IMR-90 (cell line): ENCODE measurements around the gene LRRC56.

ENCODE experiments used
- BHLHE40 ChIP-seq: fragments of 150-350 bp; IDR thresholded peaks from 2 replicates; pipeline ENCODE4 v1.6.1; 2016; ENCODE audit warnings: mild to moderate bottlenecking, low read depth, low read length
- CHD1 ChIP-seq: IDR thresholded peaks from 2 replicates; pipeline ENCODE4 v1.6.1; 2012; ENCODE audit warnings: low read depth, low read length, improper control_type of control experiment
- MAFK ChIP-seq: IDR thresholded peaks from 2 replicates; pipeline ENCODE4 v1.6.1; 2012; ENCODE audit warnings: low read depth, low read length, improper control_type of control experiment
- MXI1 ChIP-seq: IDR thresholded peaks from 2 replicates; pipeline ENCODE4 v1.6.1; 2012; ENCODE audit warnings: low read depth, mild to moderate bottlenecking, low read length, moderate library complexity, borderline replicate concordance
- POLR2A ChIP-seq: IDR thresholded peaks from 2 replicates; pipeline ENCODE4 v1.6.1; 2012; ENCODE audit warnings: mild to moderate bottlenecking, low read depth, low read length
- RAD21 ChIP-seq: IDR thresholded peaks from 2 replicates; pipeline ENCODE4 v1.6.1; 2012; ENCODE audit warnings: low read length, improper control_type of control experiment
- RCOR1 ChIP-seq: IDR thresholded peaks from 2 replicates; pipeline ENCODE4 v1.6.1; 2012; ENCODE audit warnings: mild to moderate bottlenecking, low read length, improper control_type of control experiment; ENCODE audit not compliant: insufficient replicate concordance
- RFX5 ChIP-seq: IDR thresholded peaks from 2 replicates; pipeline ENCODE4 v1.8.0; 2012; ENCODE audit warnings: low read depth, mild to moderate bottlenecking, low read length, moderate library complexity
- TF ChIP-seq, protein P1 (sequence below): conservative IDR thresholded peaks from 2 replicates; pipeline ENCODE4 v1.5.1; 2012; ENCODE audit warnings: mild to moderate bottlenecking, low read depth, low read length, improper control_type of control experiment

- TF ChIP-seq, protein P1, sequence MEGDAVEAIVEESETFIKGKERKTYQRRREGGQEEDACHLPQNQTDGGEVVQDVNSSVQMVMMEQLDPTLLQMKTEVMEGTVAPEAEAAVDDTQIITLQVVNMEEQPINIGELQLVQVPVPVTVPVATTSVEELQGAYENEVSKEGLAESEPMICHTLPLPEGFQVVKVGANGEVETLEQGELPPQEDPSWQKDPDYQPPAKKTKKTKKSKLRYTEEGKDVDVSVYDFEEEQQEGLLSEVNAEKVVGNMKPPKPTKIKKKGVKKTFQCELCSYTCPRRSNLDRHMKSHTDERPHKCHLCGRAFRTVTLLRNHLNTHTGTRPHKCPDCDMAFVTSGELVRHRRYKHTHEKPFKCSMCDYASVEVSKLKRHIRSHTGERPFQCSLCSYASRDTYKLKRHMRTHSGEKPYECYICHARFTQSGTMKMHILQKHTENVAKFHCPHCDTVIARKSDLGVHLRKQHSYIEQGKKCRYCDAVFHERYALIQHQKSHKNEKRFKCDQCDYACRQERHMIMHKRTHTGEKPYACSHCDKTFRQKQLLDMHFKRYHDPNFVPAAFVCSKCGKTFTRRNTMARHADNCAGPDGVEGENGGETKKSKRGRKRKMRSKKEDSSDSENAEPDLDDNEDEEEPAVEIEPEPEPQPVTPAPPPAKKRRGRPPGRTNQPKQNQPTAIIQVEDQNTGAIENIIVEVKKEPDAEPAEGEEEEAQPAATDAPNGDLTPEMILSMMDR: no peak
- TF ChIP-seq POLR2A: no peak
- TF ChIP-seq RCOR1: no peak
- no peak for TF ChIP-seq MAFK
- no peak for TF ChIP-seq CHD1
- no peak for TF ChIP-seq BHLHE40
- TF ChIP-seq MXI1: no peak
- no peak for TF ChIP-seq RAD21
- no peak for TF ChIP-seq RFX5
These were observed 48.7 kb upstream of the LRRC56 start for GRCh38 chr11:488579-488978.
